K562 (cell line): ENCODE measurements around the gene DHX58. TPM values are rescaled to one million over a fixed set of nuclear protein-coding genes. Genes with fewer than 3 reads are reported as not detected.

ENCODE experiments used
- FOXA1 ChIP-seq: fragments of 450-650 bp; IDR thresholded peaks from 2 replicates; pipeline ENCODE4 v1.6.1; 2016; ENCODE audit warnings: mild to moderate bottlenecking, borderline replicate concordance
- KAT2B ChIP-seq: IDR thresholded peaks from one replicate; pipeline ENCODE4 v1.6.1; 2012; ENCODE audit warnings: low read depth, mild to moderate bottlenecking, control low read depth, inconsistent platforms, low read length, moderate library complexity
- RBM34 ChIP-seq: fragments of 200-400 bp; formaldehyde crosslinking; IDR thresholded peaks from 2 replicates; pipeline ENCODE4 v1.6.1; 2018; ENCODE audit warnings: low read length, borderline replicate concordance; ENCODE audit not compliant: insufficient read depth
- SMARCA5 ChIP-seq: fragments of 450-650 bp; IDR thresholded peaks from 2 replicates; pipeline ENCODE4 v1.6.1; 2016
- ZC3H11A ChIP-seq: IDR thresholded peaks from 2 replicates; pipeline ENCODE4 v1.6.1; 2012; ENCODE audit warnings: low read depth, low read length, improper control_type of control experiment
- ZNF75A ChIP-seq: fragments of 450-650 bp; formaldehyde crosslinking; IDR thresholded peaks from 2 replicates; pipeline ENCODE4 v1.4.0; 2020; ENCODE audit warnings: mild to moderate bottlenecking
- polyA plus RNA-seq, 8 experiments: library from polyadenylated mRNA; depleted of rRNA in 4 of 8; stranded (reverse) in 5 of 8; unstranded in 3 of 8; fragments of >200 nt; fragmentation: Nextera tagmentation in 2 of 8; fragmentation: Illumina TruSeq in 1 of 8; extraction: Ambion mirVana in 2 of 8; extraction: Trizol in 1 of 8; gene quantifications; 2 replicates each; pipeline versions ENCODE4 v1.2.1 to v1.2.3, GENCODE V29; 2011 to 2014; ENCODE audit warnings: inconsistent platforms in 1 of 8, missing spikeins in 1 of 8
- total RNA-seq, 7 experiments: library from RNA; depleted of rRNA in 6 of 7; stranded (reverse); fragments of >200 nt in 6 of 7; fragmentation: Illumina TruSeq in 2 of 7; extraction: Trizol in 2 of 7; gene quantifications; 2 replicates each; pipeline versions ENCODE4 v1.2.1 to v1.2.3, GENCODE V29; 2011 to 2021; ENCODE audit warnings: low replicate concordance in 1 of 7
- TF ChIP-seq, protein P1 (sequence below): fragments of 450-650 bp; IDR thresholded peaks from 2 replicates; pipeline ENCODE4 v1.6.1; 2016; ENCODE audit warnings: mild to moderate bottlenecking
- TF ChIP-seq, protein P2 (sequence below): sonication (generic); formaldehyde crosslinking; IDR thresholded peaks from 2 replicates; pipeline ENCODE4 v1.8.0; 2022; ENCODE audit warnings: missing genetic modification reagents, mild to moderate bottlenecking, moderate library complexity, borderline replicate concordance
- TF ChIP-seq, protein P3 (sequence below), 2 experiments: fragments of 450-650 bp; formaldehyde crosslinking in 1 of 2; IDR thresholded peaks; 2 replicates each; pipeline versions ENCODE4 v1.4.0 to v1.6.1; 2014 to 2020; ENCODE audit warnings: mild to moderate bottlenecking in 2 of 2, borderline replicate concordance in 1 of 2, low read depth in 1 of 2
- TF ChIP-seq, protein P4 (sequence below): sonication (generic); formaldehyde crosslinking; IDR thresholded peaks from 2 replicates; pipeline ENCODE4 v1.8.1; 2023; ENCODE audit warnings: mild to moderate bottlenecking, missing genetic modification reagents
- TF ChIP-seq, protein P5 (sequence below): IDR thresholded peaks from 2 replicates; pipeline ENCODE4 v1.6.1; 2011; ENCODE audit not compliant: insufficient read length; ENCODE audit errors: extremely low read depth

DHX58 gene
- total and polyA plus RNA-seq, 9 of the 15 experiments (the other 6 are each of a cell fraction or from before 2014, with no cell fraction given): 0.15 to 3.0 (median 1.4) TPM

DNA sequence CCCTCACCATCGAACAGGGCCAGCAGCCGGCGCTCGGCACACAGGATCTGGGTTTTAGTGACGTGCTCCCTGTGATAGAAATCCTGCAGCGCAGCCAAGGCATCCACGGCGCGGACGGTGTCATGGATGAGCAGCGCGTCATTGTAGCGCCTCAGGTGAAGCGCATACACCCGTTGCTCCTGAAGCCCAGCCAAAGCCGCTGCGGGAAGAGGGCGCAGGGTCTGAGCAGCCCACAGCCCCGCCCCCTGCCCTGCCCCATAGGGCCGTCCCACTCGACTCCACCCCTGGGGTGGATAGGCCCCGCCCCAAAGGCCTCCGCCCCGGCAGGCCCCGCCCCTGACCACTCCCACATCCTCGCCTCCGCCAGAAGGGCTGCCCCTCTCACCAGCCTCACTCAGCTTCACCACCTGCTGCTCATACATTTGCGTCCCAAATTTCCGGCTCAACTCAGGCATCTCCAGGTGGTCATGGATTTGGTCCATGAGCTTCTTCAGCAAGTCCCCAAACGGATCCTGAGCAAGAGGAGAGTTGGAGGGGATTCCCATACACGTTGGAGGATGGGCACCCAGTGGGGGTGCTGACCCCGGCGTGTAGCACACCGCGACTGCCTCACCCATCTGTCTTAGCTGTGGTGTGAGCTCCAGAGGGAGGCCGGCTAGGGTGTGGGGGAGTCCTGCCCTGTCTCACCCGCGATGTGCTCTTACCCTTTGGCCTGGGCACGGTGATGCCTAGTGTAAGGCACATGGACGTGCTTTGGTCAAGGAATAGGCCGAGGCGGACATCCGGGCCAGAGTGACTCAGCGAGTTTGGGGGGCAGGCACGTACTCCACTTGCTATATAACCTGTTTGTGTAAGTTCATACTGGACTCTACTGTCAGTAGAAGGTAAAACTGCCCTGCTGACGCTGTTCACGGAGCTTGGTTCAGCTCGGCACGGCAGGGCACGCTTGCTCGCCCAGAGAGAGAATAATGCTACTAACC, 4.6 kb downstream of the DHX58 start (continued):
- TF ChIP-seq, protein P1, sequence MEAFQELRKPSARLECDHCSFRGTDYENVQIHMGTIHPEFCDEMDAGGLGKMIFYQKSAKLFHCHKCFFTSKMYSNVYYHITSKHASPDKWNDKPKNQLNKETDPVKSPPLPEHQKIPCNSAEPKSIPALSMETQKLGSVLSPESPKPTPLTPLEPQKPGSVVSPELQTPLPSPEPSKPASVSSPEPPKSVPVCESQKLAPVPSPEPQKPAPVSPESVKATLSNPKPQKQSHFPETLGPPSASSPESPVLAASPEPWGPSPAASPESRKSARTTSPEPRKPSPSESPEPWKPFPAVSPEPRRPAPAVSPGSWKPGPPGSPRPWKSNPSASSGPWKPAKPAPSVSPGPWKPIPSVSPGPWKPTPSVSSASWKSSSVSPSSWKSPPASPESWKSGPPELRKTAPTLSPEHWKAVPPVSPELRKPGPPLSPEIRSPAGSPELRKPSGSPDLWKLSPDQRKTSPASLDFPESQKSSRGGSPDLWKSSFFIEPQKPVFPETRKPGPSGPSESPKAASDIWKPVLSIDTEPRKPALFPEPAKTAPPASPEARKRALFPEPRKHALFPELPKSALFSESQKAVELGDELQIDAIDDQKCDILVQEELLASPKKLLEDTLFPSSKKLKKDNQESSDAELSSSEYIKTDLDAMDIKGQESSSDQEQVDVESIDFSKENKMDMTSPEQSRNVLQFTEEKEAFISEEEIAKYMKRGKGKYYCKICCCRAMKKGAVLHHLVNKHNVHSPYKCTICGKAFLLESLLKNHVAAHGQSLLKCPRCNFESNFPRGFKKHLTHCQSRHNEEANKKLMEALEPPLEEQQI: no peak
- TF ChIP-seq ZNF75A (CRISPR knock-in tag) (no peak), KAT2B (no peak), RBM34 (no peak), SMARCA5 (no peak), FOXA1 (no peak), ZC3H11A (no peak)
- TF ChIP-seq, protein P2, sequence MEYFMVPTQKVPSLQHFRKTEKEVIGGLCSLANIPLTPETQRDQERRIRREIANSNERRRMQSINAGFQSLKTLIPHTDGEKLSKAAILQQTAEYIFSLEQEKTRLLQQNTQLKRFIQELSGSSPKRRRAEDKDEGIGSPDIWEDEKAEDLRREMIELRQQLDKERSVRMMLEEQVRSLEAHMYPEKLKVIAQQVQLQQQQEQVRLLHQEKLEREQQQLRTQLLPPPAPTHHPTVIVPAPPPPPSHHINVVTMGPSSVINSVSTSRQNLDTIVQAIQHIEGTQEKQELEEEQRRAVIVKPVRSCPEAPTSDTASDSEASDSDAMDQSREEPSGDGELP (CRISPR knock-in tag): 0 out of 2 replicates have a peak, but pooled peaks have one; percentile 15
- TF ChIP-seq, protein P3, sequence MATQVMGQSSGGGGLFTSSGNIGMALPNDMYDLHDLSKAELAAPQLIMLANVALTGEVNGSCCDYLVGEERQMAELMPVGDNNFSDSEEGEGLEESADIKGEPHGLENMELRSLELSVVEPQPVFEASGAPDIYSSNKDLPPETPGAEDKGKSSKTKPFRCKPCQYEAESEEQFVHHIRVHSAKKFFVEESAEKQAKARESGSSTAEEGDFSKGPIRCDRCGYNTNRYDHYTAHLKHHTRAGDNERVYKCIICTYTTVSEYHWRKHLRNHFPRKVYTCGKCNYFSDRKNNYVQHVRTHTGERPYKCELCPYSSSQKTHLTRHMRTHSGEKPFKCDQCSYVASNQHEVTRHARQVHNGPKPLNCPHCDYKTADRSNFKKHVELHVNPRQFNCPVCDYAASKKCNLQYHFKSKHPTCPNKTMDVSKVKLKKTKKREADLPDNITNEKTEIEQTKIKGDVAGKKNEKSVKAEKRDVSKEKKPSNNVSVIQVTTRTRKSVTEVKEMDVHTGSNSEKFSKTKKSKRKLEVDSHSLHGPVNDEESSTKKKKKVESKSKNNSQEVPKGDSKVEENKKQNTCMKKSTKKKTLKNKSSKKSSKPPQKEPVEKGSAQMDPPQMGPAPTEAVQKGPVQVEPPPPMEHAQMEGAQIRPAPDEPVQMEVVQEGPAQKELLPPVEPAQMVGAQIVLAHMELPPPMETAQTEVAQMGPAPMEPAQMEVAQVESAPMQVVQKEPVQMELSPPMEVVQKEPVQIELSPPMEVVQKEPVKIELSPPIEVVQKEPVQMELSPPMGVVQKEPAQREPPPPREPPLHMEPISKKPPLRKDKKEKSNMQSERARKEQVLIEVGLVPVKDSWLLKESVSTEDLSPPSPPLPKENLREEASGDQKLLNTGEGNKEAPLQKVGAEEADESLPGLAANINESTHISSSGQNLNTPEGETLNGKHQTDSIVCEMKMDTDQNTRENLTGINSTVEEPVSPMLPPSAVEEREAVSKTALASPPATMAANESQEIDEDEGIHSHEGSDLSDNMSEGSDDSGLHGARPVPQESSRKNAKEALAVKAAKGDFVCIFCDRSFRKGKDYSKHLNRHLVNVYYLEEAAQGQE (IDR thresholded peaks at IDR 0.05; ENCODE audit: borderline replicate concordance): no peak
- TF ChIP-seq, protein P3 (CRISPR knock-in tag; IDR thresholded peaks at IDR 0.05; ENCODE audit: low read depth): no peak
- TF ChIP-seq, protein P4, sequence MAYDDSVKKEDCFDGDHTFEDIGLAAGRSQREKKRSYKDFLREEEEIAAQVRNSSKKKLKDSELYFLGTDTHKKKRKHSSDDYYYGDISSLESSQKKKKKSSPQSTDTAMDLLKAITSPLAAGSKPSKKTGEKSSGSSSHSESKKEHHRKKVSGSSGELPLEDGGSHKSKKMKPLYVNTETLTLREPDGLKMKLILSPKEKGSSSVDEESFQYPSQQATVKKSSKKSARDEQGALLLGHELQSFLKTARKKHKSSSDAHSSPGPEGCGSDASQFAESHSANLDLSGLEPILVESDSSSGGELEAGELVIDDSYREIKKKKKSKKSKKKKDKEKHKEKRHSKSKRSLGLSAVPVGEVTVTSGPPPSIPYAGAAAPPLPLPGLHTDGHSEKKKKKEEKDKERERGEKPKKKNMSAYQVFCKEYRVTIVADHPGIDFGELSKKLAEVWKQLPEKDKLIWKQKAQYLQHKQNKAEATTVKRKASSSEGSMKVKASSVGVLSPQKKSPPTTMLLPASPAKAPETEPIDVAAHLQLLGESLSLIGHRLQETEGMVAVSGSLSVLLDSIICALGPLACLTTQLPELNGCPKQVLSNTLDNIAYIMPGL (CRISPR knock-in tag): no peak
- TF ChIP-seq, protein P5, sequence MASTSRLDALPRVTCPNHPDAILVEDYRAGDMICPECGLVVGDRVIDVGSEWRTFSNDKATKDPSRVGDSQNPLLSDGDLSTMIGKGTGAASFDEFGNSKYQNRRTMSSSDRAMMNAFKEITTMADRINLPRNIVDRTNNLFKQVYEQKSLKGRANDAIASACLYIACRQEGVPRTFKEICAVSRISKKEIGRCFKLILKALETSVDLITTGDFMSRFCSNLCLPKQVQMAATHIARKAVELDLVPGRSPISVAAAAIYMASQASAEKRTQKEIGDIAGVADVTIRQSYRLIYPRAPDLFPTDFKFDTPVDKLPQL: no peak
